B cell (primary cell): Measurements from ENCODE around the gene TBXT. TPM values are rescaled to one million over a fixed set of nuclear protein-coding genes. Genes with fewer than 3 reads are reported as not detected.

Source experiments
- ATAC-seq: fragments of 200-7000 bp; cut with Tn5 transposase; one replicate; pipeline ENCODE4 v1.10.0; 2021; ENCODE audit warnings: low read depth, mild to moderate bottlenecking, moderate number of reproducible peaks, moderate library complexity
- CTCF ChIA-PET: fragments of 350-600 bp; sonication (Branson Sonifier 250); formaldehyde crosslinking; loops from one replicate; lab custom pipeline; 2021; ENCODE audit warnings: antibody characterized with exemption, inconsistent platforms; lab: Charles Lee
- POLR2A ChIA-PET: fragments of 350-600 bp; sonication (Branson Sonifier 250); formaldehyde crosslinking; loops from one replicate; lab custom pipeline; 2021; ENCODE audit warnings: antibody characterized with exemption; lab: Charles Lee
- DNase-seq: peaks from one replicate; pipeline ENCODE4 v3.0.0; 2013
- H2AFZ ChIP-seq: 2 replicates; pipeline ENCODE4 v1.6.1; 2012; ENCODE audit warnings: mild to moderate bottlenecking, low read depth, low read length; ENCODE audit not compliant: insufficient read depth, poor library complexity, severe bottlenecking
- H3K27ac ChIP-seq, 2 donors: 1 replicate in 1 of 2; 2 replicates in 1 of 2; pipeline ENCODE4 v1.5.1; 2012 to 2013; ENCODE audit warnings: low read length in 2 of 2, mild to moderate bottlenecking in 2 of 2, moderate library complexity in 1 of 2
- H3K27me3 ChIP-seq, 4 experiments: fragments of 200-600 bp in 1 of 4; sonication (generic) in 1 of 4; replicated peaks in 1 of 4; 1 replicate in 2 of 4; 2 replicates in 2 of 4; pipeline versions ENCODE4 v1.6.1 to v1.7.0; 2013 to 2016; ENCODE audit warnings: low read length in 3 of 4, mild to moderate bottlenecking in 2 of 4, mixed read lengths in 1 of 4, moderate library complexity in 1 of 4; ENCODE audit not compliant: insufficient read depth in 4 of 4, control insufficient read depth in 3 of 4; ENCODE audit errors: control extremely low read depth in 1 of 4
- H3K36me3 ChIP-seq, 2 experiments: replicated peaks in 1 of 2; 1 replicate in 1 of 2; 2 replicates in 1 of 2; pipeline versions ENCODE4 v1.6.1 to v1.7.1; 2013; ENCODE audit warnings: low read length in 1 of 2; ENCODE audit not compliant: insufficient read depth in 2 of 2, control insufficient read depth in 1 of 2; ENCODE audit errors: control extremely low read depth in 1 of 2, extremely low read depth in 1 of 2
- H3K4me1 ChIP-seq, 2 donors: fragments of 200-600 bp in 1 of 2; sonication (generic) in 1 of 2; 1 replicate in 1 of 2; 2 replicates in 1 of 2; pipeline versions ENCODE4 v1.5.1 to v1.6.1; 2013 to 2017; ENCODE audit warnings: low read length in 2 of 2; ENCODE audit not compliant: control insufficient read depth in 2 of 2, insufficient read depth in 2 of 2
- H3K4me2 ChIP-seq: replicated peaks from 2 replicates; pipeline ENCODE3; 2012; ENCODE audit warnings: mild to moderate bottlenecking, low read depth, low read length; ENCODE audit not compliant: poor library complexity, severe bottlenecking
- H3K4me3 ChIP-seq, 5 experiments: fragments of 200-600 bp in 1 of 5; sonication (generic) in 1 of 5; 1 replicate in 3 of 5; 2 replicates in 2 of 5; pipeline versions ENCODE4 v1.5.1 to v1.7.0; 2011 to 2016; ENCODE audit warnings: low read length in 4 of 5, mild to moderate bottlenecking in 4 of 5, low read depth in 2 of 5, control low read depth in 1 of 5, moderate library complexity in 1 of 5; ENCODE audit not compliant: insufficient read depth in 1 of 5; ENCODE audit errors: control extremely low read depth in 1 of 5, extremely low read depth in 1 of 5
- H3K79me2 ChIP-seq: fragments of 200-600 bp; sonication (generic); one replicate; pipeline ENCODE4 v1.6.0; 2016; ENCODE audit warnings: low read length; ENCODE audit not compliant: control insufficient read depth, insufficient read depth
- H3K9ac ChIP-seq: fragments of 200-600 bp; sonication (generic); 2 replicates; pipeline ENCODE4 v1.6.1; 2017; ENCODE audit warnings: mild to moderate bottlenecking, low read length, moderate library complexity
- H3K9me3 ChIP-seq, 3 donors: one replicate each; pipeline versions ENCODE4 v1.6.1 to v1.7.1; 2013; ENCODE audit warnings: low read length in 2 of 3; ENCODE audit not compliant: control insufficient read depth in 2 of 3, insufficient read depth in 1 of 3; ENCODE audit errors: control extremely low read depth in 1 of 3
- H4K20me1 ChIP-seq: 2 replicates; pipeline ENCODE4 v1.6.0; 2012; ENCODE audit warnings: mild to moderate bottlenecking, low read length; ENCODE audit not compliant: insufficient read depth, control insufficient read depth, poor library complexity, severe bottlenecking
- H3K27ac Mint-ChIP-seq: one replicate; pipeline ENCODE4 v1.8.0; 2021; ENCODE audit warnings: mixed read lengths
- H3K27me3 Mint-ChIP-seq: one replicate; pipeline ENCODE4 v1.8.0; 2021; ENCODE audit warnings: mixed read lengths
- H3K4me1 Mint-ChIP-seq: one replicate; pipeline ENCODE4 v1.8.0; 2021; ENCODE audit warnings: mixed read lengths
- H3K4me3 Mint-ChIP-seq: one replicate; pipeline ENCODE4 v1.8.0; 2021; ENCODE audit warnings: mixed read lengths
- H3K9me3 Mint-ChIP-seq: one replicate; pipeline ENCODE4 v1.8.0; 2022; ENCODE audit warnings: mixed read lengths; ENCODE audit not compliant: insufficient read depth
- EZH2 ChIP-seq: IDR thresholded peaks from 2 replicates; pipeline ENCODE4 v1.6.1; 2012; ENCODE audit warnings: borderline replicate concordance, low read depth, mild to moderate bottlenecking, moderate library complexity, low read length; ENCODE audit not compliant: insufficient read depth, poor library complexity, severe bottlenecking
- WGBS: methylation state at CpG from one replicate; pipeline ENCODE4 v1.1.5; 2013; ENCODE audit warnings: missing lambda C conversion rate; ENCODE audit not compliant: insufficient coverage; 5-methylcytosine and 5-hydroxymethylcytosine counted together
- intact Hi-C: fragments of 100-400 bp; cut with micrococcal nuclease; formaldehyde crosslinking; loops from one replicate; pipeline ENCODE4 v1.10.0; 2022
- polyA plus RNA-seq: library from polyadenylated mRNA; depleted of rRNA; stranded (reverse); fragments of >200 nt; gene quantifications from 2 replicates; pipeline ENCODE4 v1.2.3, GENCODE V29; 2012
- total RNA-seq, 2 donors: library from RNA; stranded (reverse); fragments of 120-200 nt in 1 of 2; gene quantifications; 1 replicate in 1 of 2; 2 replicates in 1 of 2; pipeline versions ENCODE4 v1.2.3 to v1.2.4, GENCODE V29; 2013 to 2022
- TF ChIP-seq, protein P1 (sequence below): fragments of 200-600 bp; IDR thresholded peaks from one replicate; pipeline ENCODE4 v1.8.0; 2022; ENCODE audit warnings: antibody characterized with exemption, mild to moderate bottlenecking

The TBXT gene
- total and polyA plus RNA-seq, 2 donors (not counting 1 experiment from before 2014, with no cell fraction given), result 0.63 TPM; not detected in 1

DNA sequence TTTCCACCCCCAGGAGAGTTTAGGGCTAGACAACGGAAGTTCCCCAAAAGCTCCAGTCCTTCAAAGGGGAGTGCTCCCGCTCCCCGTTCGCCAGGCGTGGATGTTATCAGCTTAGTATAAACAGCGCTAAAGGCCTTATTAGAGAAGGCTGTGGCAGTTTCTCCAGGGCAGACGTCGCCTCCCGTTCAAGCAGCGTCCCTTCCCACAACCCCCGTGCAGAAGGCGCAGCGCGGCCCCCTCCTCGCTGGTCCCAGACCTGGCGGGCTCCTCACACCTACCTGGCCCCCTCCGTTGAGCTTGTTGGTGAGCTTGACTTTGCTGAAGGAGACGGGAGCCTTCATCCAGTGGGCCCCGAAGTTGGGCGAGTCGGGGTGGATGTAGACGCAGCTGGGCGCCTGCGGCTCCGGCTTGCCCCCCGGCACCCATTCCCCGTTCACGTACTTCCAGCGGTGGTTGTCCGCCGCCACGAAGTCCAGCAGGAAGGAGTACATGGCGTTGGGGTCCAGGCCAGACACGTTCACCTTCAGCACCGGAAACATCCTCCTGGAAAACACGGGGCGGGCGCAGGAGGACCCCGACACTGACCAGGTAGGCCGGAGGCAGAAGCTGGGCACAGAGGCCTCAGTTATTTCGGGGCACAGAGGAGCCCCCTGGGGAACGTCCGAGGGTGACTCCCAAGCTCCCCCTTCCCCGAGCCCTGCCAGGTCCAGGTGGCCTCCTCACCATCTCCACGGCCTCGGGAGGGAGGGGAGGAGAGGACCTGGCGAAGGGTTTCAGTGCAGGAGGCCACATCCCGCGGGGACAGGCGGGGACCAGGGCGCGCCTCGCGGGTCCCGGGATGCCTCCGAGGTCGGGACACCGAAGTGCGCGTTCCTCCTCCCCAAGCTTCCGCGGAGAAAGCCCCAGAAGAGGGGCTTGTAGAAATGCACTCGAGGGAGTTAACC is 1.1 kb downstream of the TBXT start:
- Histone ChIP-seq H2AFZ (no peak overlapping the region), H3K4me2 (peak overlapping the region; percentile 84), H3K9ac (no peak overlapping the region), H3K27me3 (peaks cover 0 to 78% (median 61%) of the 10 kb centered on the region in 4 experiments), H3K9me3 (peaks cover 0 to 31% (median 0%) of the 10 kb centered on the region in 3 donors), H3K4me3 (peak overlapping the region in 2 of 5 experiments; percentile 19 to 21), H3K27ac (no peak overlapping the region), H4K20me1 (no peaks in the 10 kb centered on the region), H3K4me1 (peaks cover 36 to 54% of the 10 kb centered on the region in 2 donors), H3K36me3 (no peaks in the 10 kb centered on the region), H3K79me2 (no peaks in the 10 kb centered on the region)
- peaks cover 63% of the 10 kb centered on the region for H3K27me3 Mint-ChIP-seq
- H3K9me3 Mint-ChIP-seq, result no peaks in the 10 kb centered on the region
- DNase-seq (peak; percentile 12), ATAC-seq (no peak)
- CTCF ChIA-PET, result no interaction called here
- peak overlapping the region; percentile 4 for H3K27ac Mint-ChIP-seq
- peaks cover 16% of the 10 kb centered on the region for H3K4me1 Mint-ChIP-seq
- H3K4me3 Mint-ChIP-seq, result peak overlapping the region; percentile 53
- WGBS, result 7% methylated on average over 56 of the region's 63 CpGs
- intact Hi-C loops, result no loop called here
- POLR2A ChIA-PET, result no interaction called here
- TF ChIP-seq EZH2, result no peak
- TF ChIP-seq, protein P1, sequence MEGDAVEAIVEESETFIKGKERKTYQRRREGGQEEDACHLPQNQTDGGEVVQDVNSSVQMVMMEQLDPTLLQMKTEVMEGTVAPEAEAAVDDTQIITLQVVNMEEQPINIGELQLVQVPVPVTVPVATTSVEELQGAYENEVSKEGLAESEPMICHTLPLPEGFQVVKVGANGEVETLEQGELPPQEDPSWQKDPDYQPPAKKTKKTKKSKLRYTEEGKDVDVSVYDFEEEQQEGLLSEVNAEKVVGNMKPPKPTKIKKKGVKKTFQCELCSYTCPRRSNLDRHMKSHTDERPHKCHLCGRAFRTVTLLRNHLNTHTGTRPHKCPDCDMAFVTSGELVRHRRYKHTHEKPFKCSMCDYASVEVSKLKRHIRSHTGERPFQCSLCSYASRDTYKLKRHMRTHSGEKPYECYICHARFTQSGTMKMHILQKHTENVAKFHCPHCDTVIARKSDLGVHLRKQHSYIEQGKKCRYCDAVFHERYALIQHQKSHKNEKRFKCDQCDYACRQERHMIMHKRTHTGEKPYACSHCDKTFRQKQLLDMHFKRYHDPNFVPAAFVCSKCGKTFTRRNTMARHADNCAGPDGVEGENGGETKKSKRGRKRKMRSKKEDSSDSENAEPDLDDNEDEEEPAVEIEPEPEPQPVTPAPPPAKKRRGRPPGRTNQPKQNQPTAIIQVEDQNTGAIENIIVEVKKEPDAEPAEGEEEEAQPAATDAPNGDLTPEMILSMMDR, result no peak
